ENCODE measurements around the gene SPPL2A.

Gene SPPL2A

DNA sequence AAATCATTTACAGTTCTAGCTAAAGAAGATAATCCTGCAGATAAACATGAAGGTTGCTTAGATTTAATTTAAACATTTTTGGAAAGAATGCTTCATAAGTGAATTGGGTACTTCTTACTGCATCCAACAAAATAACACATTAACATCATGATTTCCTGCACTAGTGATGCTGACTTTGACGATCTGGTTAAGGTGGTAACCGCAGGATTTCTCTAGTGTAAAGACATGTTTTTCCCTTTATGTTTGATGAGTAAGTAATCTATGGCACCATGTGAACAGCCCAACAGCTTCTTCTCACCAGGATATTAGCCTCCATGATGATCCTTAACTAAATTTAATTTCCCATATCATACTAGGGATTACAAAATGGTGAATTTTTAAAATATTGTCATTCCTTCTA, 14.1 kb downstream of the SPPL2A start:
- DNase-seq (ENCODE audit: low read depth): no peak
- no peak for TF ChIP-seq CTCF (IDR thresholded peaks at IDR 0.05; ENCODE audit: low read depth, low read length, missing control alignments)
- no peak overlapping the region for H3K4me3 ChIP-seq (ENCODE audit: low read depth, low read length)

DNA sequence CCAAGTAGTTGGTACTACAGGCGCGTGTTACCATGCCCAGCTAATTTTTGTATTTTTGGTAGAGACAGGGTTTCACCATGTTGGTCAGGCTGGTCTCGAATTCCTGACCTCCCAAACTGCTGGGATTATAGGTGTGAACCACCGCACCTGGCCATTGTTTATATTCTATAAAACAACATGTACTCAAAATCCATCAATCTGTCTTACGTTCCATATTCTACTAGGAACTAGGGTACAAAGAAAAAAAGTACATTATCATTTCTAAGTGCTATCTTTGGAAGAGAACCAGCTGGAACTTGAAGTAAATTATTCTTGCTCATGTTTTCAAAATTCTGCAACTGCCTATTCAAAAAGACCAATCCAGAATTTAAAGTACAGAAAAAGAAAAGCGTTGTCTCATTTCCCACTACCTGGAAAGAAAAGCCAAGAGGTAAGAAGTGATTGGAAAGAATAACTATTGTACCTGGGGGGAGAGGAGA, 15.2 kb downstream of the SPPL2A start:
- DNase-seq (ENCODE audit: low read depth): no peak
- no peak for TF ChIP-seq CTCF (IDR thresholded peaks at IDR 0.05; ENCODE audit: low read depth, low read length, missing control alignments)
- H3K4me3 ChIP-seq (ENCODE audit: low read depth, low read length): no peak overlapping the region

GRCh38 chr15:50747523-50747922, 18.0 kb downstream of the SPPL2A start:
- H3K4me3 ChIP-seq (ENCODE audit: low read depth, low read length): no peak overlapping the region
- no peak for TF ChIP-seq CTCF (IDR thresholded peaks at IDR 0.05; ENCODE audit: low read depth, low read length, missing control alignments)
- DNase-seq (ENCODE audit: low read depth): no peak

- no peak for DNase-seq (ENCODE audit: low read depth)
- no peak overlapping the region for H3K4me3 ChIP-seq (ENCODE audit: low read depth, low read length)
- TF ChIP-seq CTCF (IDR thresholded peaks at IDR 0.05; ENCODE audit: low read depth, low read length, missing control alignments): no peak
These were observed 20.9 kb downstream of the SPPL2A start for GRCh38 chr15:50744601-50745000.

DNA sequence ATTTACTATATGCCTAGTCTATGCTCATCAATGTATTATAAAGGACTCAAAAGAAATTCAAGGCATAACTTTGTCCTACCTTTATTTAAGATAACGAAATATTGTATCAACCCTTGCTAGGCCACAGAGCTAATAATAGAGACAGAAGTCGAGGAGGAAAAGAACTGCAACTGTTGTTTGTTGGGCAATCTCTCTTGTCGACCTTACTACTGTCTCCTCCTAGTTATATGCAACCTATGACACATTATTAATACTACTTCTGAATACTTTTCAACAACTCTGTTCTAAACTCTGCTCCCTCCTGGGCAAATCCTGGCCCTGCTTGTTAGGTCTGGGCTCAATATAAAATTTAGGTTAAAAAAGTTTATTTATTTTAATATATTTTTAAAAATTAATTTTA, 24.6 kb downstream of the SPPL2A start:
- no peak for TF ChIP-seq CTCF (IDR thresholded peaks at IDR 0.05; ENCODE audit: low read depth, low read length, missing control alignments)
- H3K4me3 ChIP-seq (ENCODE audit: low read depth, low read length): no peak overlapping the region
- no peak for DNase-seq (ENCODE audit: low read depth)

- TF ChIP-seq CTCF (IDR thresholded peaks at IDR 0.05; ENCODE audit: low read depth, low read length, missing control alignments): no peak
These were observed 28.7 kb downstream of the SPPL2A start for GRCh38 chr15:50736823-50737222.

GRCh38 chr15:50735156-50735555, 30.4 kb downstream of the SPPL2A start:
- H3K4me3 ChIP-seq (ENCODE audit: low read depth, low read length): no peak overlapping the region
- no peak for TF ChIP-seq CTCF (IDR thresholded peaks at IDR 0.05; ENCODE audit: low read depth, low read length, missing control alignments)
- no peak for DNase-seq (ENCODE audit: low read depth)

More at GRCh38 chr15:50736823-50737222, 28.7 kb downstream of the SPPL2A start:
- no peak overlapping the region for H3K4me3 ChIP-seq (ENCODE audit: low read depth, low read length)
- no peak for DNase-seq (ENCODE audit: low read depth)

Data from GM12864 (cell line).